Activated naive CD4-positive, alpha-beta T cell treated with anti-CD3 and anti-CD28 coated beads, Interleukin-2, amount 10 ng/mL, durations not matched to agents 7 days and 5 days (primary cell): ENCODE data around the gene BCAM.
A peak's percentile ranks its signal among the peaks of the same experiment; 100 is the strongest.
"Not testable (repeated sequence)": the region's sequence is repeated elsewhere in the genome, so short reads cannot be mapped to it uniquely, and the experiment has no call there.

Source experiments
- CTCF ChIA-PET: fragments of 350-600 bp; sonication (Branson Sonifier 250); formaldehyde crosslinking; loops from one replicate; lab custom pipeline; 2021; ENCODE audit warnings: antibody characterized with exemption; lab: Charles Lee
- DNase-seq: peaks from one replicate; pipeline ENCODE4 v3.0.0-alpha.2; 2020
- H3K27ac Mint-ChIP-seq: one replicate; pipeline ENCODE4 v1.8.0; 2021; ENCODE audit warnings: mild to moderate bottlenecking, moderate library complexity, mixed read lengths
- H3K27me3 Mint-ChIP-seq: one replicate; pipeline ENCODE4 v1.8.0; 2021; ENCODE audit warnings: mild to moderate bottlenecking, mixed read lengths
- H3K36me3 Mint-ChIP-seq: one replicate; pipeline ENCODE4 v1.8.0; 2021; ENCODE audit warnings: mixed read lengths
- H3K4me1 Mint-ChIP-seq: one replicate; pipeline ENCODE4 v1.8.0; 2021; ENCODE audit warnings: mixed read lengths
- H3K4me3 Mint-ChIP-seq: one replicate; pipeline ENCODE4 v1.8.0; 2021; ENCODE audit warnings: mild to moderate bottlenecking, moderate library complexity, mixed read lengths
- H3K9me3 Mint-ChIP-seq: one replicate; pipeline ENCODE4 v1.8.0; 2021; ENCODE audit warnings: mixed read lengths

BCAM gene

GRCh38 chr19:44808463-44809371 is at the start of gene BCAM:
Gene BCAM (plus strand): TSS chr19:44809103. CDS start chr19:44809125, 22 bp downstream.
- Mint-ChIP-seq H3K27ac (no peak within 1 kb of the TSS), H3K4me1 (no peaks in the 10 kb centered on the region), H3K27me3 (peaks cover 46% of the 10 kb centered on the region), H3K9me3 (no peaks in the 10 kb centered on the region), H3K36me3 (no peaks in the 10 kb centered on the region), H3K4me3 (no peak within 1 kb of the TSS)
- CTCF ChIA-PET, result interaction anchor here (1.3 to 2.6 kb wide), 2 partner anchors 25 to 26 kb away, joined by 3 to 10 read pairs; no protein-coding TSS in a partner anchor
- DNase-seq, result no peak

GRCh38 chr19:44762038-44762437 is 46.9 kb upstream of the BCAM start:
- no peaks in the 10 kb centered on the region for H3K27me3 Mint-ChIP-seq
- no peaks in the 10 kb centered on the region for H3K9me3 Mint-ChIP-seq
- no peak for DNase-seq
- CTCF ChIA-PET, result interaction anchor here (16.1 kb wide), 1 partner anchor 38 kb away, joined by 385 read pairs; no protein-coding TSS in a partner anchor
- peak overlapping the region; percentile 37 for H3K27ac Mint-ChIP-seq
- peaks cover 51% of the 10 kb centered on the region for H3K4me1 Mint-ChIP-seq
- H3K4me3 Mint-ChIP-seq, result no peak overlapping the region
- H3K36me3 Mint-ChIP-seq, result peaks cover 29% of the 10 kb centered on the region

GRCh38 chr19:44765033-44765948 is 43.6 kb upstream of the BCAM start:
- Mint-ChIP-seq H3K36me3 (peaks cover 13% of the 10 kb centered on the region), H3K27ac (no peak overlapping the region), H3K4me3 (no peak overlapping the region), H3K27me3 (peaks cover 5% of the 10 kb centered on the region), H3K9me3 (peaks cover 7% of the 10 kb centered on the region), H3K4me1 (peaks cover 58% of the 10 kb centered on the region)
- DNase-seq, result no peak
- CTCF ChIA-PET, result interaction anchor here (16.1 kb wide), 1 partner anchor 41 kb away, joined by 385 read pairs; no protein-coding TSS in a partner anchor

GRCh38 chr19:44765949-44766335 is 43.0 kb upstream of the BCAM start:
- H3K27ac Mint-ChIP-seq, result no peak overlapping the region
- H3K27me3 Mint-ChIP-seq, result peaks cover 5% of the 10 kb centered on the region
- H3K4me1 Mint-ChIP-seq, result peaks cover 58% of the 10 kb centered on the region
- H3K36me3 Mint-ChIP-seq, result peaks cover 9% of the 10 kb centered on the region
- CTCF ChIA-PET, result interaction anchor here (16.1 kb wide), 1 partner anchor 42 kb away, joined by 385 read pairs; no protein-coding TSS in a partner anchor
- H3K9me3 Mint-ChIP-seq, result peaks cover 7% of the 10 kb centered on the region
- no peak overlapping the region for H3K4me3 Mint-ChIP-seq
- no peak for DNase-seq

GRCh38 chr19:44767295-44768180 is 41.4 kb upstream of the BCAM start:
- Mint-ChIP-seq H3K4me3 (no peak overlapping the region), H3K36me3 (peaks cover 8% of the 10 kb centered on the region), H3K9me3 (peaks cover 7% of the 10 kb centered on the region), H3K4me1 (peaks cover 55% of the 10 kb centered on the region), H3K27me3 (peaks cover 5% of the 10 kb centered on the region), H3K27ac (peak overlapping the region; percentile 5)
- CTCF ChIA-PET, result interaction anchor here (1.3 to 16.1 kb wide), 2 partner anchors 43 to 79 kb away, joined by 4 to 385 read pairs; no protein-coding TSS in a partner anchor
- no peak for DNase-seq

GRCh38 chr19:44770550-44771257 is 38.2 kb upstream of the BCAM start:
- Mint-ChIP-seq H3K4me1 (peaks cover 38% of the 10 kb centered on the region), H3K36me3 (peaks cover 4% of the 10 kb centered on the region), H3K27me3 (peaks cover 10% of the 10 kb centered on the region), H3K27ac (peak overlapping the region; percentile 54), H3K4me3 (peak overlapping the region; percentile 8), H3K9me3 (peaks cover 7% of the 10 kb centered on the region)
- peak; percentile 98 for DNase-seq
- CTCF ChIA-PET, result interaction anchor here (0.6 to 16.1 kb wide), 23 partner anchors 9 to 199 kb away, joined by 3 to 385 read pairs (median 5); partner anchors contain the start of gene NECTIN2

GRCh38 chr19:44772144-44772543 is 36.8 kb upstream of the BCAM start:
- CTCF ChIA-PET, result interaction anchor here (1.5 to 16.1 kb wide), 7 partner anchors 11 to 201 kb away, joined by 4 to 385 read pairs (median 16); no protein-coding TSS in a partner anchor
- DNase-seq, H3K9me3 Mint-ChIP-seq, H3K27ac Mint-ChIP-seq, H3K4me3 Mint-ChIP-seq, H3K36me3 Mint-ChIP-seq: not testable (repeated sequence)
- peaks cover 18% of the 10 kb centered on the region for H3K27me3 Mint-ChIP-seq
- peaks cover 38% of the 10 kb centered on the region for H3K4me1 Mint-ChIP-seq

- CTCF ChIA-PET, result interaction anchor here (1.6 to 16.1 kb wide), 5 partner anchors 11 to 119 kb away, joined by 4 to 385 read pairs (median 26); no protein-coding TSS in a partner anchor
- no peak overlapping the region for H3K27ac Mint-ChIP-seq
- H3K9me3 Mint-ChIP-seq, result peaks cover 5% of the 10 kb centered on the region
- peaks cover 29% of the 10 kb centered on the region for H3K4me1 Mint-ChIP-seq
- H3K36me3 Mint-ChIP-seq, result peaks cover 4% of the 10 kb centered on the region
- H3K4me3 Mint-ChIP-seq, result no peak overlapping the region
- DNase-seq, result no peak
- H3K27me3 Mint-ChIP-seq, result peaks cover 23% of the 10 kb centered on the region
Measured at GRCh38 chr19:44772959-44773358, 35.9 kb upstream of the BCAM start.

- Mint-ChIP-seq H3K9me3 (no peaks in the 10 kb centered on the region), H3K4me1 (peaks cover 6% of the 10 kb centered on the region), H3K27me3 (peaks cover 24% of the 10 kb centered on the region), H3K27ac (no peak overlapping the region), H3K36me3 (no peaks in the 10 kb centered on the region), H3K4me3 (no peak overlapping the region)
- CTCF ChIA-PET, result interaction anchor here (0.9 to 16.1 kb wide), 3 partner anchors 9 to 86 kb away, joined by 3 to 385 read pairs (median 5); no protein-coding TSS in a partner anchor
- DNase-seq, result no peak
Measured at GRCh38 chr19:44775676-44776240, 33.1 kb upstream of the BCAM start.

- H3K4me3 Mint-ChIP-seq, result no peak overlapping the region
- H3K36me3 Mint-ChIP-seq, result no peaks in the 10 kb centered on the region
- CTCF ChIA-PET, result interaction anchor here (0.9 to 16.1 kb wide), 3 partner anchors 8 to 86 kb away, joined by 3 to 385 read pairs (median 5); no protein-coding TSS in a partner anchor
- H3K4me1 Mint-ChIP-seq, result peaks cover 3% of the 10 kb centered on the region
- DNase-seq, result no peak
- peaks cover 24% of the 10 kb centered on the region for H3K27me3 Mint-ChIP-seq
- H3K9me3 Mint-ChIP-seq, result no peaks in the 10 kb centered on the region
- H3K27ac Mint-ChIP-seq, result no peak overlapping the region
Measured at GRCh38 chr19:44776402-44777096, 32.4 kb upstream of the BCAM start.

- H3K36me3 Mint-ChIP-seq, result no peaks in the 10 kb centered on the region
- no peak within 1 kb of the TSS for H3K27ac Mint-ChIP-seq
- CTCF ChIA-PET, result no interaction called here
- no peak for DNase-seq
- H3K4me1 Mint-ChIP-seq, result no peaks in the 10 kb centered on the region
- no peaks in the 10 kb centered on the region for H3K9me3 Mint-ChIP-seq
- peaks cover 24% of the 10 kb centered on the region for H3K27me3 Mint-ChIP-seq
- no peak within 1 kb of the TSS for H3K4me3 Mint-ChIP-seq
Measured at GRCh38 chr19:44777715-44778347, 31.1 kb upstream of the BCAM start, which contains the start of gene CBLC. Gene CBLC (plus strand): TSS chr19:44777890. CDS start chr19:44777932, 42 bp downstream.
